CD4-positive, alpha-beta T cell treated with Interferon alpha-2 for 1 hour (primary cell): Measurements from ENCODE around the gene EIF1AD.
"Not testable (repeated sequence)": the region's sequence is repeated elsewhere in the genome, so short reads cannot be mapped to it uniquely, and the experiment has no call there.

Experiments used
- DNase-seq, 2 donors: peaks; one replicate each; pipeline ENCODE4 v3.0.0-alpha.2; 2020 to 2022

EIF1AD gene

GRCh38 chr11:66020618-66021357, 18.8 kb upstream of the EIF1AD start:
- peak; percentile 10 to 65 for DNase-seq

- DNase-seq = no peak
These were observed 18.3 kb upstream of the EIF1AD start for GRCh38 chr11:66020212-66020611.

GRCh38 chr11:66017321-66017720, 15.4 kb upstream of the EIF1AD start:
- DNase-seq = no peak

GRCh38 chr11:66016793-66017177, 14.8 kb upstream of the EIF1AD start:
- no peak for DNase-seq

- DNase-seq = no peak
These were observed 14.2 kb upstream of the EIF1AD start for GRCh38 chr11:66015936-66016792.

- DNase-seq = no peak
These were observed 13.5 kb upstream of the EIF1AD start for GRCh38 chr11:66015454-66015881.

GRCh38 chr11:66014804-66015453, 13.0 kb upstream of the EIF1AD start:
- no peak for DNase-seq

GRCh38 chr11:66013762-66014100, 11.8 kb upstream of the EIF1AD start:
- DNase-seq = no peak

GRCh38 chr11:66012946-66013761, 11.2 kb upstream of the EIF1AD start:
- peak in 1 of 2 donors; percentile 42 for DNase-seq

GRCh38 chr11:66012371-66012945, 10.5 kb upstream of the EIF1AD start:
- DNase-seq = no peak

- no peak for DNase-seq
These were observed 9.9 kb upstream of the EIF1AD start, which contains the start of gene CST6 for GRCh38 chr11:66011785-66012303. TSS of gene CST6 (plus strand) at chr11:66012008. CDS start at chr11:66012045, 37 bp downstream.

GRCh38 chr11:66011239-66011784, 9.4 kb upstream of the EIF1AD start:
- no peak for DNase-seq

GRCh38 chr11:66010036-66010435, 8.1 kb upstream of the EIF1AD start:
- DNase-seq = not testable (repeated sequence)

- DNase-seq = no peak
These were observed 6.6 kb upstream of the EIF1AD start for GRCh38 chr11:66008468-66009101.

- DNase-seq = no peak
These were observed 6.1 kb upstream of the EIF1AD start for GRCh38 chr11:66008095-66008467.

- DNase-seq = no peak
These were observed 5.3 kb upstream of the EIF1AD start for GRCh38 chr11:66007201-66007634.

- no peak for DNase-seq
These were observed 4.9 kb upstream of the EIF1AD start for GRCh38 chr11:66006891-66007176.

GRCh38 chr11:66006134-66006890, 4.4 kb upstream of the EIF1AD start:
- no peak for DNase-seq

GRCh38 chr11:66004186-66004585, 2.2 kb upstream of the EIF1AD start:
- DNase-seq = no peak

- no peak for DNase-seq
These were observed 1.3 kb upstream of the EIF1AD start for GRCh38 chr11:66003291-66003690.
